OCI-LY7 (cell line): ENCODE measurements around the gene MYH11. TPM values are rescaled to one million over a fixed set of nuclear protein-coding genes. Genes with fewer than 3 reads are reported as not detected.

Experiments
- BruUV-seq: library from RNA; stranded (reverse); fragments of 400-500 nt; replicated peaks from 2 replicates; lab custom pipeline; 2021; lab: Mats Ljungman, UMichigan
- CTCF ChIA-PET: fragments of 300-600 bp; sonication (Branson Sonifier 250); formaldehyde crosslinking; loops from one replicate; lab custom pipeline; 2022; ENCODE audit warnings: antibody characterized with exemption; ENCODE audit not compliant: unreplicated experiment; lab: Charles Lee
- POLR2A ChIA-PET: fragments of 300-600 bp; sonication (Branson Sonifier 250); formaldehyde crosslinking; loops from one replicate; lab custom pipeline; 2022; ENCODE audit warnings: antibody characterized with exemption; lab: Charles Lee
- DNase-seq: peaks from one replicate; pipeline ENCODE4 v3.0.0-alpha.2; 2015; ENCODE audit warnings: low spot score
- H2AFZ ChIP-seq: fragments of 200-600 bp; sonication (generic), shearing (Covaris generic); 2 replicates; pipeline ENCODE4 v1.6.1; 2014; ENCODE audit warnings: mild to moderate bottlenecking, antibody characterized with exemption, low read length, moderate library complexity
- H3K27ac ChIP-seq: fragments of 200-600 bp; sonication (generic); 2 replicates; pipeline ENCODE4 v1.5.1; 2014; ENCODE audit warnings: mixed run types, low read depth, mild to moderate bottlenecking, moderate library complexity, low read length, inconsistent platforms; ENCODE audit not compliant: poor library complexity, severe bottlenecking
- H3K36me3 ChIP-seq: fragments of 200-600 bp; sonication (generic); 2 replicates; pipeline ENCODE4 v1.6.1; 2014; ENCODE audit warnings: mild to moderate bottlenecking, antibody characterized with exemption, low read length, moderate library complexity, mixed read lengths; ENCODE audit not compliant: insufficient read depth
- H3K4me1 ChIP-seq: fragments of 200-600 bp; sonication (generic); 2 replicates; pipeline ENCODE4 v1.5.1; 2014; ENCODE audit warnings: mild to moderate bottlenecking, low read length; ENCODE audit not compliant: insufficient read depth, poor library complexity, severe bottlenecking
- H3K4me2 ChIP-seq: fragments of 200-600 bp; sonication (generic); 2 replicates; pipeline ENCODE4 v1.6.1; 2014; ENCODE audit warnings: mild to moderate bottlenecking, low read length
- H3K4me3 ChIP-seq: fragments of 200-600 bp; sonication (generic); 2 replicates; pipeline ENCODE4 v1.5.1; 2014; ENCODE audit warnings: mild to moderate bottlenecking, low read depth, low read length; ENCODE audit not compliant: poor library complexity, severe bottlenecking
- H3K79me2 ChIP-seq: fragments of 200-600 bp; sonication (generic); 2 replicates; pipeline ENCODE4 v1.6.1; 2016; ENCODE audit warnings: low read depth, mild to moderate bottlenecking, low read length, moderate library complexity, mixed read lengths; ENCODE audit not compliant: insufficient read depth
- H3K9me2 ChIP-seq: fragments of 200-600 bp; sonication (generic); 2 replicates; pipeline ENCODE4 v1.6.1; 2016; ENCODE audit warnings: mild to moderate bottlenecking, low read length, mixed read lengths; ENCODE audit not compliant: insufficient read depth
- H3K9me3 ChIP-seq: fragments of 200-600 bp; sonication (generic); 2 replicates; pipeline ENCODE4 v1.6.1; 2014; ENCODE audit warnings: mild to moderate bottlenecking, mixed run types, low read length, mixed read lengths
- H4K20me1 ChIP-seq: fragments of 200-600 bp; sonication (generic); 2 replicates; pipeline ENCODE4 v1.6.1; 2014; ENCODE audit warnings: mild to moderate bottlenecking, antibody characterized with exemption, low read length, moderate library complexity, mixed read lengths; ENCODE audit not compliant: insufficient read depth
- CTCF ChIP-seq: fragments of 200-600 bp; sonication (generic); conservative IDR thresholded peaks from 2 replicates; pipeline ENCODE4 v1.5.1; 2014; ENCODE audit warnings: mild to moderate bottlenecking, antibody characterized with exemption, low read length, moderate library complexity, mixed read lengths
- EZH2phosphoT487 ChIP-seq: fragments of 200-600 bp; sonication (generic); IDR thresholded peaks from 2 replicates; pipeline ENCODE4 v1.6.1; 2018; ENCODE audit warnings: low read depth, borderline replicate concordance, mild to moderate bottlenecking, mixed run types, antibody characterized with exemption, low read length, moderate library complexity, mixed read lengths
- intact Hi-C: fragments of 100-400 bp; cut with micrococcal nuclease; formaldehyde crosslinking; loops from one replicate; pipeline ENCODE4 v1.10.0; 2022; ENCODE audit not compliant: unreplicated experiment
- total RNA-seq, 2 experiments: library from RNA; depleted of rRNA in 1 of 2; stranded (reverse); fragments of >200 nt in 1 of 2; shearing (Covaris generic) in 1 of 2; gene quantifications; 2 replicates each; pipeline ENCODE4 v1.2.3, GENCODE V29; 2014 to 2022

The MYH11 gene
- total RNA-seq, 2 experiments from 2014 or later, result 5.7 to 33.8 TPM

GRCh38 chr16:15796885-15797284, 59.9 kb downstream of the MYH11 start:
- TSS peak; percentile 47 for BruUV-seq
- no peak for TF ChIP-seq EZH2phosphoT487
- no peak for TF ChIP-seq CTCF
- Histone ChIP-seq H3K4me2 (no peak overlapping the region), H2AFZ (no peak overlapping the region), H3K4me1 (peaks cover 13% of the 10 kb centered on the region), H3K4me3 (no peak overlapping the region), H4K20me1 (no peaks in the 10 kb centered on the region), H3K79me2 (no peaks in the 10 kb centered on the region), H3K9me2 (no peaks in the 10 kb centered on the region), H3K36me3 (peaks cover 18% of the 10 kb centered on the region), H3K27ac (no peak overlapping the region), H3K9me3 (peaks cover 11% of the 10 kb centered on the region)
- POLR2A ChIA-PET, result interaction anchor here (1.3 kb wide), 1 partner anchor 13 kb away, joined by 3 read pairs; no protein-coding TSS in a partner anchor
- no peak for DNase-seq
- CTCF ChIA-PET, result no interaction called here
- intact Hi-C loops, result no loop called here

- Histone ChIP-seq H3K4me1 (peaks cover 13% of the 10 kb centered on the region), H3K4me2 (no peak overlapping the region), H3K27ac (no peak overlapping the region), H3K4me3 (no peak overlapping the region), H2AFZ (no peak overlapping the region), H3K36me3 (peaks cover 18% of the 10 kb centered on the region), H4K20me1 (no peaks in the 10 kb centered on the region), H3K79me2 (no peaks in the 10 kb centered on the region), H3K9me3 (peaks cover 11% of the 10 kb centered on the region), H3K9me2 (no peaks in the 10 kb centered on the region)
- DNase-seq, result no peak
- ChIA-PET POLR2A (interaction anchor here (1.3 kb wide), 1 partner anchor 12 kb away, joined by 3 read pairs; no protein-coding TSS in a partner anchor), CTCF (no interaction called here)
- intact Hi-C loops, result no loop called here
- no peak for TF ChIP-seq EZH2phosphoT487
- TF ChIP-seq CTCF, result no peak
- no TSS peak for BruUV-seq
Observed at GRCh38 chr16:15795615-15796014, 61.2 kb downstream of the MYH11 start.

GRCh38 chr16:15792563-15792971, 64.3 kb downstream of the MYH11 start:
- Histone ChIP-seq H3K4me1 (peaks cover 13% of the 10 kb centered on the region), H3K9me2 (no peaks in the 10 kb centered on the region), H3K9me3 (peaks cover 11% of the 10 kb centered on the region), H2AFZ (no peak overlapping the region), H3K79me2 (no peaks in the 10 kb centered on the region), H4K20me1 (no peaks in the 10 kb centered on the region), H3K4me3 (no peak overlapping the region), H3K27ac (no peak overlapping the region), H3K4me2 (peak overlapping the region; percentile 43), H3K36me3 (peaks cover 14% of the 10 kb centered on the region)
- ChIA-PET CTCF (interaction anchor here (1.0 kb wide), 1 partner anchor 10 kb away, joined by 3 read pairs; no protein-coding TSS in a partner anchor), POLR2A (interaction anchor here (0.6 to 1.1 kb wide), 2 partner anchors 170 to 313 kb away, joined by 3 to 5 read pairs; no protein-coding TSS in a partner anchor)
- TF ChIP-seq CTCF (no peak), EZH2phosphoT487 (no peak)
- peak; percentile 61 for DNase-seq
- no TSS peak for BruUV-seq
- intact Hi-C loops, result no loop called here
